Neural progenitor cell (in vitro differentiated cells): ENCODE data around the gene MGAT4B.

Experiments used
- CTCF ChIP-seq: fragments of 200-600 bp; sonication (generic); IDR thresholded peaks from 2 replicates; pipeline ENCODE4 v1.5.1; 2017; ENCODE audit warnings: antibody characterized with exemption, mild to moderate bottlenecking
- EZH2 ChIP-seq: fragments of 200-600 bp; sonication (generic); IDR thresholded peaks from 2 replicates; pipeline ENCODE4 v1.6.1; 2017; ENCODE audit warnings: antibody characterized with exemption, mild to moderate bottlenecking, moderate library complexity
- EZH2phosphoT487 ChIP-seq: fragments of 200-600 bp; sonication (generic); IDR thresholded peaks from 2 replicates; pipeline ENCODE4 v1.6.1; 2017; ENCODE audit warnings: antibody characterized with exemption

GRCh38 chr5:179805529-179806249, 977 bp downstream of the MGAT4B start:
- TF ChIP-seq EZH2 (no peak), CTCF (no peak), EZH2phosphoT487 (no peak)
